Fibroblast of villous mesenchyme (primary cell): ENCODE data around the gene CCDC175. TPM values are rescaled to one million over a fixed set of nuclear protein-coding genes. Genes with fewer than 3 reads are reported as not detected.

Source experiments
- DNase-seq: peaks from one replicate; pipeline ENCODE4 v3.0.0-alpha.2; 2010; ENCODE audit warnings: low read depth
- H3K4me3 ChIP-seq: 2 replicates; pipeline ENCODE4 v1.5.1; 2011; ENCODE audit warnings: low read depth, mild to moderate bottlenecking, low read length
- total RNA-seq: library from RNA; depleted of rRNA; stranded (reverse); fragments of >200 nt; gene quantifications from 2 replicates; pipeline ENCODE4 v1.2.3, GENCODE V29; 2012
- TF ChIP-seq, protein P1 (sequence below): IDR thresholded peaks from 2 replicates; pipeline ENCODE4 v1.5.1; 2012; ENCODE audit warnings: low read depth, mild to moderate bottlenecking, low read length; ENCODE audit not compliant: insufficient read depth

Gene CCDC175
- total RNA-seq, 1 donor: not detected

DNA sequence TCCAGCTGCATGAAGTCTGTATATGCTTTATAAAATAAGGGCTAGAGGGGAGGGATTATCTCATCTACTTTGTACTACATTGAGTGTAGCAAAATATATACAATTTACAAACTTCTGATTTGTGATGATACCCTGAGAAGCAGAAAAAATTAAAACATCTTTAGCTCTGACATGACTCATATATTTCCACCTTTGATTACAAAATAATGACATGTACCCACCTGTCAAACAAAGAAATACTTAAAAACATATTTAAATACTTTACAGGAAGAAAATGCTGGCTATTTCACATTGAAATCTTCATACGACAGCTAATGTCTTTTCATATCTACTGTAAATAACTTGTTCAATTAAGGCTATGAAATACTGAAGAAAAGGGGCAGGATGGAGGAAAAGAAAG is 114.7 kb downstream of the CCDC175 start:
- TF ChIP-seq, protein P1, sequence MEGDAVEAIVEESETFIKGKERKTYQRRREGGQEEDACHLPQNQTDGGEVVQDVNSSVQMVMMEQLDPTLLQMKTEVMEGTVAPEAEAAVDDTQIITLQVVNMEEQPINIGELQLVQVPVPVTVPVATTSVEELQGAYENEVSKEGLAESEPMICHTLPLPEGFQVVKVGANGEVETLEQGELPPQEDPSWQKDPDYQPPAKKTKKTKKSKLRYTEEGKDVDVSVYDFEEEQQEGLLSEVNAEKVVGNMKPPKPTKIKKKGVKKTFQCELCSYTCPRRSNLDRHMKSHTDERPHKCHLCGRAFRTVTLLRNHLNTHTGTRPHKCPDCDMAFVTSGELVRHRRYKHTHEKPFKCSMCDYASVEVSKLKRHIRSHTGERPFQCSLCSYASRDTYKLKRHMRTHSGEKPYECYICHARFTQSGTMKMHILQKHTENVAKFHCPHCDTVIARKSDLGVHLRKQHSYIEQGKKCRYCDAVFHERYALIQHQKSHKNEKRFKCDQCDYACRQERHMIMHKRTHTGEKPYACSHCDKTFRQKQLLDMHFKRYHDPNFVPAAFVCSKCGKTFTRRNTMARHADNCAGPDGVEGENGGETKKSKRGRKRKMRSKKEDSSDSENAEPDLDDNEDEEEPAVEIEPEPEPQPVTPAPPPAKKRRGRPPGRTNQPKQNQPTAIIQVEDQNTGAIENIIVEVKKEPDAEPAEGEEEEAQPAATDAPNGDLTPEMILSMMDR: no peak
- no peak overlapping the region for H3K4me3 ChIP-seq
- no peak for DNase-seq

- TF ChIP-seq, protein P1: no peak
- H3K4me3 ChIP-seq: no peak overlapping the region
- no peak for DNase-seq
Observed at GRCh38 chr14:59460378-59460777, 116.2 kb downstream of the CCDC175 start.

GRCh38 chr14:59458486-59458885 is 118.1 kb downstream of the CCDC175 start:
- H3K4me3 ChIP-seq: no peak overlapping the region
- TF ChIP-seq, protein P1: no peak
- no peak for DNase-seq

- H3K4me3 ChIP-seq: no peak overlapping the region
- TF ChIP-seq, protein P1: no peak
- DNase-seq: no peak
Observed at GRCh38 chr14:59455411-59455810, 121.2 kb downstream of the CCDC175 start.

Other genes starting within 250 kb of the CCDC175 start
- 3.9 and 6.5 TPM in 2 replicates for gene GPR135, start 111.4 kb downstream of the CCDC175 start, total RNA-seq
- gene L3HYPDH, start 92.4 kb downstream of the CCDC175 start, total RNA-seq: 49.9 and 80.3 TPM in 2 replicates
- 76.0 and 104 TPM in 2 replicates for gene JKAMP, start 92.3 kb downstream of the CCDC175 start, total RNA-seq